ENCODE results near the gene GLCCI1. TPM values are rescaled to one million over a fixed set of nuclear protein-coding genes. Genes with fewer than 3 reads are reported as not detected.

The GLCCI1 gene
- total and polyA plus RNA-seq, 2 of the 13 experiments (the other 11 are each of a cell fraction or from before 2014, with no cell fraction given) = 1.3 to 1.7 TPM

DNA sequence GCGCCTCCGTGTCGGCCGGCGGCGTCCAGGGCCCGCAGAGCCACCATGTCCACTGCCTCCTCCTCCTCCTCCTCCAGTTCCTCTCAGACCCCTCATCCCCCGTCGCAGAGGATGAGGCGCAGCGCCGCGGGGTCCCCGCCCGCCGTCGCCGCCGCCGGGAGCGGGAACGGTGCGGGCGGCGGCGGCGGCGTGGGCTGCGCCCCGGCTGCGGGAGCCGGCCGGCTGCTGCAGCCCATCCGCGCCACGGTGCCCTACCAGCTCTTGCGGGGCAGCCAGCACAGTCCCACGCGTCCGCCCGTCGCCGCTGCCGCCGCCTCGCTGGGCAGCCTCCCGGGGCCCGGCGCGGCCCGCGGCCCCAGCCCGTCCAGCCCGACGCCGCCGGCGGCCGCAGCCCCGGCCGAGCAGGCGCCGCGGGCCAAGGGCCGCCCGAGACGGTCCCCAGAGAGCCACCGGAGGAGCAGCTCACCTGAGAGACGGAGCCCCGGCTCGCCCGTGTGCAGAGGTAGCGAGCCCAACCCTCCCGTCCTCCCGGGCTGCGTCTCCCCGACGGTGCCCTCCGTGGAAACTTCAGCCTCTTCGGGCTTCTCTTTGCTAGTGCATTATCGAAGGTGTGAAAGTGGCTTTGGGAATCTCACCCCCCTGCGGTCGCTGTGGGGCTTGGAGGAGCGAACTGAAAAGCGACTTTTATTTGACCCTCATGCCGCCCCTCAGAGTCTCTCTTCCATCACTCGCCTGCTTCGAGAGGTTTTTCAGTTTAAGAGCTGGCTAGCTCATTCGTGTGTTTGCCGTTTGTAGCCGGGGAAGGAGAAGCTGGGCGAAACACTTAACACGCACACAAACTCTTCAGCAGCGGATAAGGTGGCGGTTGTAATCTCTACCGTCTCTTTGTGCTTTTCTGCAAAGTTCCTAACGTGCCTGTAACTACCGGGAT is 975 bp downstream of the GLCCI1 start (continued):
- TF ChIP-seq ZNF232 (CRISPR knock-in tag; IDR thresholded peaks at IDR 0.05; ENCODE audit: borderline replicate concordance) (0 out of 2 replicates have a peak, but pooled peaks have one; percentile 48), KDM4B (CRISPR knock-in tag; IDR thresholded peaks at IDR 0.05) (no peak), ELF4 (CRISPR knock-in tag; IDR thresholded peaks at IDR 0.05; ENCODE audit: borderline replicate concordance) (no peak), MAF1 (CRISPR knock-in tag; IDR thresholded peaks at IDR 0.05; ENCODE audit: borderline replicate concordance) (no peak), PCBP1 (IDR thresholded peaks at IDR 0.05; ENCODE audit: borderline replicate concordance, low read depth, low read length) (no peak), KMT2B (CRISPR knock-in tag; IDR thresholded peaks at IDR 0.05) (no peak), ZNF205 (CRISPR knock-in tag; IDR thresholded peaks at IDR 0.05) (no peak), ARNT2 (CRISPR knock-in tag; IDR thresholded peaks at IDR 0.05; ENCODE audit: low read depth) (0 out of 2 replicates have a peak, but pooled peaks have one; percentile 45), FOSL1 (CRISPR knock-in tag; IDR thresholded peaks at IDR 0.05; ENCODE audit: borderline replicate concordance) (no peak), KLF11 (CRISPR knock-in tag; IDR thresholded peaks at IDR 0.05) (no peak), MYNN (CRISPR knock-in tag; IDR thresholded peaks at IDR 0.05; ENCODE audit: low read depth) (no peak), NR3C1 (CRISPR knock-in tag; IDR thresholded peaks at IDR 0.05) (no peak), CREM (IDR thresholded peaks at IDR 0.05) (no peak), CREM (CRISPR knock-in tag; IDR thresholded peaks at IDR 0.05) (no peak), ZNF121 (CRISPR knock-in tag; IDR thresholded peaks at IDR 0.05) (no peak), ZNF263 (CRISPR knock-in tag; IDR thresholded peaks at IDR 0.05) (peak; percentile 64), ZNF629 (CRISPR knock-in tag; conservative IDR thresholded peaks at IDR 0.05) (no peak)
- TF ChIP-seq, protein P1, sequence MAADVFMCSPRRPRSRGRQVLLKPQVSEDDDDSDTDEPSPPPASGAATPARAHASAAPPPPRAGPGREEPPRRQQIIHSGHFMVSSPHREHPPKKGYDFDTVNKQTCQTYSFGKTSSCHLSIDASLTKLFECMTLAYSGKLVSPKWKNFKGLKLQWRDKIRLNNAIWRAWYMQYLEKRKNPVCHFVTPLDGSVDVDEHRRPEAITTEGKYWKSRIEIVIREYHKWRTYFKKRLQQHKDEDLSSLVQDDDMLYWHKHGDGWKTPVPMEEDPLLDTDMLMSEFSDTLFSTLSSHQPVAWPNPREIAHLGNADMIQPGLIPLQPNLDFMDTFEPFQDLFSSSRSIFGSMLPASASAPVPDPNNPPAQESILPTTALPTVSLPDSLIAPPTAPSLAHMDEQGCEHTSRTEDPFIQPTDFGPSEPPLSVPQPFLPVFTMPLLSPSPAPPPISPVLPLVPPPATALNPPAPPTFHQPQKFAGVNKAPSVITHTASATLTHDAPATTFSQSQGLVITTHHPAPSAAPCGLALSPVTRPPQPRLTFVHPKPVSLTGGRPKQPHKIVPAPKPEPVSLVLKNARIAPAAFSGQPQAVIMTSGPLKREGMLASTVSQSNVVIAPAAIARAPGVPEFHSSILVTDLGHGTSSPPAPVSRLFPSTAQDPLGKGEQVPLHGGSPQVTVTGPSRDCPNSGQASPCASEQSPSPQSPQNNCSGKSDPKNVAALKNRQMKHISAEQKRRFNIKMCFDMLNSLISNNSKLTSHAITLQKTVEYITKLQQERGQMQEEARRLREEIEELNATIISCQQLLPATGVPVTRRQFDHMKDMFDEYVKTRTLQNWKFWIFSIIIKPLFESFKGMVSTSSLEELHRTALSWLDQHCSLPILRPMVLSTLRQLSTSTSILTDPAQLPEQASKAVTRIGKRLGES (CRISPR knock-in tag; IDR thresholded peaks at IDR 0.05; ENCODE audit: borderline replicate concordance) = no peak
- TF ChIP-seq, protein P2, sequence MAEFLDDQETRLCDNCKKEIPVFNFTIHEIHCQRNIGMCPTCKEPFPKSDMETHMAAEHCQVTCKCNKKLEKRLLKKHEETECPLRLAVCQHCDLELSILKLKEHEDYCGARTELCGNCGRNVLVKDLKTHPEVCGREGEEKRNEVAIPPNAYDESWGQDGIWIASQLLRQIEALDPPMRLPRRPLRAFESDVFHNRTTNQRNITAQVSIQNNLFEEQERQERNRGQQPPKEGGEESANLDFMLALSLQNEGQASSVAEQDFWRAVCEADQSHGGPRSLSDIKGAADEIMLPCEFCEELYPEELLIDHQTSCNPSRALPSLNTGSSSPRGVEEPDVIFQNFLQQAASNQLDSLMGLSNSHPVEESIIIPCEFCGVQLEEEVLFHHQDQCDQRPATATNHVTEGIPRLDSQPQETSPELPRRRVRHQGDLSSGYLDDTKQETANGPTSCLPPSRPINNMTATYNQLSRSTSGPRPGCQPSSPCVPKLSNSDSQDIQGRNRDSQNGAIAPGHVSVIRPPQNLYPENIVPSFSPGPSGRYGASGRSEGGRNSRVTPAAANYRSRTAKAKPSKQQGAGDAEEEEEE (CRISPR knock-in tag; IDR thresholded peaks at IDR 0.05; ENCODE audit: borderline replicate concordance) = no peak
- TF ChIP-seq, protein P3, sequence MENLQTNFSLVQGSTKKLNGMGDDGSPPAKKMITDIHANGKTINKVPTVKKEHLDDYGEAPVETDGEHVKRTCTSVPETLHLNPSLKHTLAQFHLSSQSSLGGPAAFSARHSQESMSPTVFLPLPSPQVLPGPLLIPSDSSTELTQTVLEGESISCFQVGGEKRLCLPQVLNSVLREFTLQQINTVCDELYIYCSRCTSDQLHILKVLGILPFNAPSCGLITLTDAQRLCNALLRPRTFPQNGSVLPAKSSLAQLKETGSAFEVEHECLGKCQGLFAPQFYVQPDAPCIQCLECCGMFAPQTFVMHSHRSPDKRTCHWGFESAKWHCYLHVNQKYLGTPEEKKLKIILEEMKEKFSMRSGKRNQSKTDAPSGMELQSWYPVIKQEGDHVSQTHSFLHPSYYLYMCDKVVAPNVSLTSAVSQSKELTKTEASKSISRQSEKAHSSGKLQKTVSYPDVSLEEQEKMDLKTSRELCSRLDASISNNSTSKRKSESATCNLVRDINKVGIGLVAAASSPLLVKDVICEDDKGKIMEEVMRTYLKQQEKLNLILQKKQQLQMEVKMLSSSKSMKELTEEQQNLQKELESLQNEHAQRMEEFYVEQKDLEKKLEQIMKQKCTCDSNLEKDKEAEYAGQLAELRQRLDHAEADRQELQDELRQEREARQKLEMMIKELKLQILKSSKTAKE (CRISPR knock-in tag; IDR thresholded peaks at IDR 0.05; ENCODE audit: borderline replicate concordance) = no peak
